ENCODE measurements around the gene TACO1. TPM values are rescaled to one million over a fixed set of nuclear protein-coding genes. Genes with fewer than 3 reads are reported as not detected.

The TACO1 gene
- total and polyA plus RNA-seq, 2 of the 8 experiments (the other 6 are each of a cell fraction or from before 2014, with no cell fraction given) = 19.1 to 23.6 TPM

DNA sequence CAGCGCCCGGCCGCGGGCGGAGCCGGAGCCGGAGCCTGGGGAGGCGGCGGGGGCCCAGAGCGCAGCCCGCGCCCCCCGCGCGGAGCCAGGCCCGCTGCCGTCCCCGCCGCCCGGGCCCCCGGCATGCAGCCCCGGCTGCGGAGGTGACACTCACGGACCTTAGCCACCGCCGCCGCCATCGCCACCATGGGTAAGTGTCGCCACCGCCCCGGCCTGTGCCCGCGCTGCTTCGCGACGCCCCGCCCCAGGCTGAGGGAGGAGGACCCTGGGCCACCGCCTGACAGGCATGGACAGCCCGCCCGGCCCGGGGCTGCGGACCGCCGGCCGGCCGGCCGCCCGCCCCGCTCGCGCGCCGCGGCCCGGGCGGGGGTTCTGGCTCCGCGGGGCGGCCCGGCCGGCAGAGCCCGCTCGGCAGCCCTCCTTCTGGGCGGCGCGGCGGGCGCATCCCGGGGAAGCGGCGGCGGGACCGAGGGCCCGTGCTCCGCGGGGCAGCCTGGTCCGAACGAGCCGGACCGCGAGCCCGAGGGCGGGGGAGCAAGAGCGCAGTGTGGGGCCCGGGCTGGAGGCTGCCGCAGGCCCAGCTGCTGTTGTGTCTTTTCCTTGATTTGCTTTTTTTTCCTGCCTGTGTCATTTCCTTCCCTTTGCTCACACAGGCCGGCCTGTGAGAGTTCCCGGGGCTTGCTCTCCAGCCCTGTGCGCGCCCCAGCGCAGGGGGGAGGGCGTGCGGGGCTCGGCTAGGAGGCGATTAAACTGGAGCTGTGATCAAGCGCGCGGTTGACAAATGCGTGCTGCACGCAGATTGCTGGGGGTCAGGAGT lies 22.1 kb downstream of the TACO1 start:
- Histone ChIP-seq H3K4me1 (replicated peaks in 1 of 4; ENCODE audit: control insufficient read depth in 3 of 4, insufficient read depth in 4 of 4, low read length in 3 of 4) (peaks cover 2 to 5% (median 3%) of the 10 kb centered on the region in 4 experiments; a peak in 3 of 7 replicates), H3K27ac (ENCODE audit: low read depth, low read length) (no peak overlapping the region), H3K9ac (replicated peaks in 1 of 4; ENCODE audit: extremely low read depth in 1 of 4, low read depth in 3 of 4, low read length in 3 of 4) (peak overlapping the region in 2 of 4 experiments; percentile 41 to 73; a peak in 3 of 7 replicates), H4K5ac (ENCODE audit: insufficient read length, low read depth, low read length) (no peak overlapping the region), H3K27me3 (replicated peaks in 1 of 4; ENCODE audit: control insufficient read depth in 3 of 4, extremely low read depth in 1 of 4, insufficient read depth in 3 of 4, low read length in 3 of 4) (no peaks in the 10 kb centered on the region), H3K4me3 (ENCODE audit: extremely low read depth in 1 of 4, insufficient read depth in 2 of 4, low read depth in 3 of 4, low read length in 4 of 4) (peak overlapping the region; percentile 44 to 82 (median 66)), H3K9me3 (ENCODE audit: insufficient read depth in 2 of 2, low read depth in 1 of 2, low read length in 1 of 2) (no peaks in the 10 kb centered on the region), H3K14ac (ENCODE audit: insufficient read length) (no peak overlapping the region), H3K79me1 (ENCODE audit: low read depth, low read length) (peaks cover 3% of the 10 kb centered on the region; the same call in 1 of the 2 replicates), H2BK120ac (replicated peaks; ENCODE audit: low read depth, low read length) (no peak overlapping the region), H4K91ac (replicated peaks; ENCODE audit: insufficient read length, low read length) (no peak overlapping the region), H3K4ac (replicated peaks; ENCODE audit: insufficient read length, low read depth, low read length) (no peak overlapping the region), H4K8ac (ENCODE audit: extremely low read depth, insufficient read depth, low read length) (no peak overlapping the region), H3K23ac (ENCODE audit: insufficient read length) (no peak overlapping the region), H3K23me2 (ENCODE audit: low read depth, low read length) (peaks cover 6% of the 10 kb centered on the region), H3K79me2 (ENCODE audit: control insufficient read depth in 1 of 2, insufficient read depth in 2 of 2, low read length in 2 of 2) (peaks cover 5 to 35% of the 10 kb centered on the region in 2 experiments), H2BK15ac (ENCODE audit: low read length) (no peak overlapping the region), H2AK5ac (ENCODE audit: low read depth, low read length) (no peak overlapping the region), H3K56ac (replicated peaks; ENCODE audit: insufficient read length, low read depth, low read length) (no peak overlapping the region), H2BK12ac (ENCODE audit: low read depth, low read length) (no peak overlapping the region), H4K20me1 (replicated peaks in 1 of 2; ENCODE audit: control insufficient read depth in 1 of 2, insufficient read depth in 2 of 2, low read length in 2 of 2) (peaks cover 0 to 8% of the 10 kb centered on the region in 2 experiments), H3K18ac (ENCODE audit: extremely low read depth, low read length) (no peak overlapping the region), H2BK5ac (ENCODE audit: low read depth, low read length) (no peak overlapping the region), H3K36me3 (ENCODE audit: control insufficient read depth in 2 of 4, insufficient read depth in 4 of 4, low read length in 3 of 4) (no peaks in the 10 kb centered on the region), H3K4me2 (ENCODE audit: insufficient read depth in 1 of 2, low read depth in 2 of 2, low read length in 2 of 2) (peak overlapping the region; percentile 56 to 71), H2AFZ (ENCODE audit: low read length) (no peak overlapping the region), H2BK20ac (ENCODE audit: low read length) (no peak overlapping the region)
- FAIRE-seq (no peak), DNase-seq (ENCODE audit: low read depth in 1 of 2, low spot score in 2 of 2) (peak in 1 of 2 experiments; percentile 73)
- ChIA-PET POLR2A (ENCODE audit: partially characterized antibody) (interaction anchor here (0.7 to 1.8 kb wide), 11 partner anchors 11 to 193 kb away, joined by 3 to 9 read pairs (median 5); partner anchors contain the start of gene KCNH6), CTCF (ENCODE audit: partially characterized antibody) (interaction anchor here (0.7 to 4.1 kb wide), 11 partner anchors 11 to 196 kb away, joined by 3 to 22 read pairs (median 3); no protein-coding TSS in a partner anchor)
- 0% methylated on average over 44 of the region's 100 CpGs; no CpG with 5 or more reads in 1 of the 2 experiments for WGBS, 2 experiments (ENCODE audit: extremely low coverage in 1 of 2, insufficient coverage in 1 of 2, insufficient read length in 1 of 2, insufficient replicate concordance in 2 of 2, low coverage in 1 of 2, low lambda C conversion rate in 2 of 2, missing lambda C conversion rate in 1 of 2)
- TF ChIP-seq SAP30 (IDR thresholded peaks at IDR 0.05; ENCODE audit: insufficient read depth, insufficient replicate concordance, low read length) = peak; percentile 34
- TF ChIP-seq YY1 (IDR thresholded peaks at IDR 0.05; ENCODE audit: low read depth, low read length) = 0 out of 2 replicates have a peak, but pooled peaks have one; percentile 10
- TF ChIP-seq, protein P1, sequence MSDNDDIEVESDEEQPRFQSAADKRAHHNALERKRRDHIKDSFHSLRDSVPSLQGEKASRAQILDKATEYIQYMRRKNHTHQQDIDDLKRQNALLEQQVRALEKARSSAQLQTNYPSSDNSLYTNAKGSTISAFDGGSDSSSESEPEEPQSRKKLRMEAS (IDR thresholded peaks at IDR 0.05) = no peak
- TF ChIP-seq RBBP5 (IDR thresholded peaks at IDR 0.05; ENCODE audit: borderline replicate concordance, low read depth, low read length) = peak; percentile 58; the same call in 1 of the 2 replicates
- TF ChIP-seq SP1 (IDR thresholded peaks at IDR 0.05; ENCODE audit: low read depth, low read length) = no peak
- peak; percentile 77 for TF ChIP-seq KDM4A (IDR thresholded peaks at IDR 0.05; ENCODE audit: low read depth, low read length, severe bottlenecking)
- TF ChIP-seq JUND (IDR thresholded peaks at IDR 0.05; ENCODE audit: low read length) = no peak
- no peak for TF ChIP-seq HDAC2 (IDR thresholded peaks at IDR 0.05; ENCODE audit: borderline replicate concordance in 1 of 2, low read depth in 2 of 2, low read length in 2 of 2)
- TF ChIP-seq SIN3A (conservative IDR thresholded peaks at IDR 0.05 in 1 of 2, IDR thresholded peaks at IDR 0.05 in 1 of 2; ENCODE audit: low read depth in 1 of 2, low read length in 2 of 2) = peak in 1 of 2 experiments; percentile 4; a peak in 3 of 4 replicates
- no peak for TF ChIP-seq MAFK (IDR thresholded peaks at IDR 0.05; ENCODE audit: low read depth, low read length)
